A673 (cell line): Measurements from ENCODE around the gene TECPR2.

ENCODE experiments used
- EZH2 ChIP-seq: fragments of 200-600 bp; sonication (generic); IDR thresholded peaks from 2 replicates; pipeline ENCODE4 v1.6.1; 2017; ENCODE audit warnings: borderline replicate concordance, low read depth, mild to moderate bottlenecking, mixed read lengths, antibody characterized with exemption, low read length; ENCODE audit not compliant: poor library complexity, severe bottlenecking
- TF ChIP-seq, protein P1 (sequence below): fragments of 300-800, 200-600 bp; sonication (generic); conservative IDR thresholded peaks from 2 replicates; pipeline ENCODE4 v1.5.1; 2017; ENCODE audit warnings: low read depth, mild to moderate bottlenecking, antibody characterized with exemption, low read length, moderate library complexity, mixed read lengths

DNA sequence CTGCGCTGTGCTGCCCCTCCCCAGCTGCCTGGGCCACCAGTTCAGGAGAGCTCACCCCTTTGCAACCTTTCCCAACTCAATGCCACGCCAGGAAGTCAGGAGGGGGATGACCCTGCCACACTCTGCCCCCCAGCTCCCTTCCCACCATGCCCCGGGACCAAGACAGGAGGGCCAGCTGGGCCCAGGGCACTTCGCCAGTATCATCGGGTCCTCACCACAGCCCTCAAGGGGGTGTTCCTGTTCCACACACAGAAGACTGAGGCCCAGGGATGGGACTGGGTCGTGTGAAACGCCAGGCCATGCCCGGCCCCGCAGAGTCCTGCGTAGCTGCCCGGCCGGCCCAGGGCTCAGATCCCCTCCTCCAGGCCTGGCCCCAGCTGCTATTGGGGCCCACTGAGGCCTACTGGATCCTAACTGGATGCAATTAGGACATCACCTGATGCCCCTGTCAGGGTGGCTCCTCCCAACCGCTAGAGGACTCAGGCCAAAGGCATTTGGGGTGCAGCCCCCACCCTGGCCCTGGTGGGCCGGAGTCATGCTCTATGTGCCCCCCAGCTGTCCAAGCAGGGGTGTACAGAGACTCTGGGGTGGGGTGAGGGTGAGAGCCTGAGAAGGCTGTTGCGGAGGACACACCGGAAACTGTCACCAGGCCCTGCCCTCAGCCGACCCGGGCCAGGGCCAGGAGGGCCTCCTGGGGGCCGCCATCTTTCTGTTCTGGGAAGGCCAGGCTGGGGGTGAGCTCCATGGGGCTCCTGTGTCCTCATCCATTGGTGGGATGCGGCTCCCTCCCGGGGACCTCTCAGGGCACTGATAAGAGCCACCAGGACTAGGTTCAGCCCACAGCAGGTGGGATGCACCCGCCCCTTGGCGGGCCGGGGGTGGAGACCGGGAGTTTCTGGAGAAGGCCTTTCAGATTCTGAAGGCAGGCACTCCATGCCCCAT is 176.1 kb downstream of the TECPR2 start:
- TF ChIP-seq, protein P1, sequence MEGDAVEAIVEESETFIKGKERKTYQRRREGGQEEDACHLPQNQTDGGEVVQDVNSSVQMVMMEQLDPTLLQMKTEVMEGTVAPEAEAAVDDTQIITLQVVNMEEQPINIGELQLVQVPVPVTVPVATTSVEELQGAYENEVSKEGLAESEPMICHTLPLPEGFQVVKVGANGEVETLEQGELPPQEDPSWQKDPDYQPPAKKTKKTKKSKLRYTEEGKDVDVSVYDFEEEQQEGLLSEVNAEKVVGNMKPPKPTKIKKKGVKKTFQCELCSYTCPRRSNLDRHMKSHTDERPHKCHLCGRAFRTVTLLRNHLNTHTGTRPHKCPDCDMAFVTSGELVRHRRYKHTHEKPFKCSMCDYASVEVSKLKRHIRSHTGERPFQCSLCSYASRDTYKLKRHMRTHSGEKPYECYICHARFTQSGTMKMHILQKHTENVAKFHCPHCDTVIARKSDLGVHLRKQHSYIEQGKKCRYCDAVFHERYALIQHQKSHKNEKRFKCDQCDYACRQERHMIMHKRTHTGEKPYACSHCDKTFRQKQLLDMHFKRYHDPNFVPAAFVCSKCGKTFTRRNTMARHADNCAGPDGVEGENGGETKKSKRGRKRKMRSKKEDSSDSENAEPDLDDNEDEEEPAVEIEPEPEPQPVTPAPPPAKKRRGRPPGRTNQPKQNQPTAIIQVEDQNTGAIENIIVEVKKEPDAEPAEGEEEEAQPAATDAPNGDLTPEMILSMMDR = no peak
- no peak for TF ChIP-seq EZH2
